ENCODE results near the gene APOBEC3A. TPM values are rescaled to one million over a fixed set of nuclear protein-coding genes. Genes with fewer than 3 reads are reported as not detected.
"Not testable (repeated sequence)": the region's sequence is repeated elsewhere in the genome, so short reads cannot be mapped to it uniquely, and the experiment has no call there.

APOBEC3A gene
- total and polyA plus RNA-seq, 4 experiments from 2014 or later: not detected

GRCh38 chr22:38997518-38997917 lies 40.1 kb downstream of the APOBEC3A start:
- POLR2A ChIA-PET (ENCODE audit: partially characterized antibody): no interaction called here
- DNase-seq: no peak

GRCh38 chr22:39003165-39003638 lies 45.8 kb downstream of the APOBEC3A start:
- POLR2A ChIA-PET (ENCODE audit: partially characterized antibody): interaction anchor here (0.6 to 2.4 kb wide), 12 partner anchors 11 to 1635 kb away, joined by 3 to 32 read pairs (median 6); partner anchors contain the start of genes APOBEC3C and CBX6
- intact Hi-C loops (cut with micrococcal nuclease): loop anchor here (1.0 to 2.0 kb wide), 5 partner anchors 18 to 234 kb away; no protein-coding TSS in a partner anchor
- Histone ChIP-seq H3K4me1 (ENCODE audit: insufficient read depth, low read length) (peaks cover 16% of the 10 kb centered on the region), H3K27me3 (ENCODE audit: insufficient read depth, low read length) (no peaks in the 10 kb centered on the region), H3K27ac (ENCODE audit: low read depth, low read length) (no peak overlapping the region), H3K4me3 (ENCODE audit: low read length in 2 of 2) (no peak overlapping the region), H3K36me3 (ENCODE audit: insufficient read depth, low read length) (no peaks in the 10 kb centered on the region), H3K9me3 (ENCODE audit: control insufficient read depth in 1 of 2, low read length in 2 of 2) (no peaks in the 10 kb centered on the region)
- peak overlapping the region in 2 of 8 donors; percentile 5 to 8 for H3K4me3 Mint-ChIP-seq
- DNase-seq: peak; percentile 75 to 82 (median 76)
- no peaks in the 10 kb centered on the region for H3K36me3 Mint-ChIP-seq
- CTCF ChIA-PET (ENCODE audit: partially characterized antibody): interaction anchor here (0.6 to 9.0 kb wide), 39 partner anchors 10 to 951 kb away, joined by 3 to 168 read pairs (median 4); partner anchors contain the start of gene CBX6
- peaks cover 0 to 4% (median under 1%) of the 10 kb centered on the region in 8 donors for H3K9me3 Mint-ChIP-seq
- H3K27me3 Mint-ChIP-seq: no peaks in the 10 kb centered on the region
- peak overlapping the region; percentile 15 to 84 (median 60) for H3K27ac Mint-ChIP-seq
- peaks cover 8 to 14% (median 13%) of the 10 kb centered on the region in 4 donors for H3K4me1 Mint-ChIP-seq

More at GRCh38 chr22:38997518-38997917, 40.1 kb downstream of the APOBEC3A start:
- H3K27ac Mint-ChIP-seq: no peak overlapping the region
- intact Hi-C loops (cut with micrococcal nuclease): no loop called here
- H3K4me3 Mint-ChIP-seq: no peak overlapping the region
- Histone ChIP-seq H3K27ac (ENCODE audit: low read depth, low read length) (no peak overlapping the region), H3K4me3 (ENCODE audit: low read length in 2 of 2) (no peak overlapping the region), H3K36me3 (ENCODE audit: insufficient read depth, low read length) (no peaks in the 10 kb centered on the region), H3K27me3 (ENCODE audit: insufficient read depth, low read length) (no peaks in the 10 kb centered on the region), H3K4me1 (ENCODE audit: insufficient read depth, low read length) (peaks cover 5% of the 10 kb centered on the region), H3K9me3 (ENCODE audit: control insufficient read depth in 1 of 2, low read length in 2 of 2) (no peaks in the 10 kb centered on the region)
- H3K9me3 Mint-ChIP-seq: peaks cover 0 to 5% (median 2%) of the 10 kb centered on the region in 8 donors
- CTCF ChIA-PET (ENCODE audit: partially characterized antibody): interaction anchor here (2.7 kb wide), 1 partner anchor 128 kb away, joined by 12 read pairs; no protein-coding TSS in a partner anchor
- no peaks in the 10 kb centered on the region for H3K36me3 Mint-ChIP-seq
- peaks cover 0 to 2% of the 10 kb centered on the region in 2 donors for H3K27me3 Mint-ChIP-seq
- peaks cover 4 to 15% (median 6%) of the 10 kb centered on the region in 4 donors for H3K4me1 Mint-ChIP-seq

GRCh38 chr22:39007177-39007576 lies 49.8 kb downstream of the APOBEC3A start:
- intact Hi-C loops (cut with micrococcal nuclease): loop anchor here (1.0 to 2.0 kb wide), 4 partner anchors 111 to 312 kb away; partner anchors contain the start of gene RPL3
- POLR2A ChIA-PET (ENCODE audit: partially characterized antibody): interaction anchor here (0.9 to 1.7 kb wide), 4 partner anchors 25 to 253 kb away, joined by 3 read pairs; partner anchors contain the start of genes APOBEC3B and CBX6

GRCh38 chr22:39008271-39008850 lies 51.0 kb downstream of the APOBEC3A start:
- peaks cover 14% of the 10 kb centered on the region for H3K4me1 ChIP-seq (ENCODE audit: insufficient read depth, low read length)
- H3K36me3 Mint-ChIP-seq; DNase-seq; H3K4me3 Mint-ChIP-seq; H3K36me3 ChIP-seq (ENCODE audit: insufficient read depth, low read length); H3K27me3 Mint-ChIP-seq; H3K9me3 ChIP-seq (ENCODE audit: control insufficient read depth in 1 of 2, low read length in 2 of 2); H3K4me3 ChIP-seq (ENCODE audit: low read length in 2 of 2); intact Hi-C loops (cut with micrococcal nuclease); H3K9me3 Mint-ChIP-seq; H3K27ac ChIP-seq (ENCODE audit: low read depth, low read length); H3K27me3 ChIP-seq (ENCODE audit: insufficient read depth, low read length): not testable (repeated sequence)
- H3K27ac Mint-ChIP-seq: peak overlapping the region in 1 of 7 donors; percentile 46
- ChIA-PET CTCF (ENCODE audit: partially characterized antibody) (interaction anchor here (0.7 to 9.0 kb wide), 6 partner anchors 83 to 537 kb away, joined by 3 to 168 read pairs (median 3); partner anchors contain the start of gene CBX6), POLR2A (ENCODE audit: partially characterized antibody) (interaction anchor here (0.6 kb wide), 1 partner anchor 97 kb away, joined by 4 read pairs; no protein-coding TSS in a partner anchor)
- H3K4me1 Mint-ChIP-seq: peaks cover 16 to 31% (median 23%) of the 10 kb centered on the region in 4 donors

More at GRCh38 chr22:39007177-39007576, 49.8 kb downstream of the APOBEC3A start:
- Histone ChIP-seq H3K36me3 (ENCODE audit: insufficient read depth, low read length) (no peaks in the 10 kb centered on the region), H3K4me3 (ENCODE audit: low read length in 2 of 2) (no peak overlapping the region), H3K9me3 (ENCODE audit: control insufficient read depth in 1 of 2, low read length in 2 of 2) (no peaks in the 10 kb centered on the region), H3K4me1 (ENCODE audit: insufficient read depth, low read length) (peaks cover 14% of the 10 kb centered on the region), H3K27me3 (ENCODE audit: insufficient read depth, low read length) (no peaks in the 10 kb centered on the region), H3K27ac (ENCODE audit: low read depth, low read length) (no peak overlapping the region)
- CTCF ChIA-PET (ENCODE audit: partially characterized antibody): interaction anchor here (0.7 to 9.0 kb wide), 16 partner anchors 8 to 309 kb away, joined by 3 to 168 read pairs (median 4); partner anchors contain the start of gene CBX6
- Mint-ChIP-seq H3K27ac (peak overlapping the region in 1 of 7 donors; percentile 53), H3K4me1 (peaks cover 11 to 32% (median 21%) of the 10 kb centered on the region in 4 donors), H3K36me3 (no peaks in the 10 kb centered on the region), H3K4me3 (no peak overlapping the region), H3K9me3 (peaks cover 0 to 3% (median 0%) of the 10 kb centered on the region in 8 donors), H3K27me3 (no peaks in the 10 kb centered on the region)
- DNase-seq: no peak

GRCh38 chr22:39010946-39011345 lies 53.5 kb downstream of the APOBEC3A start:
- POLR2A ChIA-PET (ENCODE audit: partially characterized antibody): interaction anchor here (0.6 kb wide), 1 partner anchor 108 kb away, joined by 3 read pairs; no protein-coding TSS in a partner anchor
- H3K9me3 Mint-ChIP-seq: peaks cover 0 to 3% (median 0%) of the 10 kb centered on the region in 8 donors
- Histone ChIP-seq H3K4me3 (ENCODE audit: low read length in 2 of 2) (no peak overlapping the region), H3K4me1 (ENCODE audit: insufficient read depth, low read length) (peaks cover 32% of the 10 kb centered on the region), H3K27ac (ENCODE audit: low read depth, low read length) (no peak overlapping the region), H3K36me3 (ENCODE audit: insufficient read depth, low read length) (no peaks in the 10 kb centered on the region), H3K27me3 (ENCODE audit: insufficient read depth, low read length) (no peaks in the 10 kb centered on the region), H3K9me3 (ENCODE audit: control insufficient read depth in 1 of 2, low read length in 2 of 2) (no peaks in the 10 kb centered on the region)
- no peaks in the 10 kb centered on the region for H3K27me3 Mint-ChIP-seq
- H3K4me3 Mint-ChIP-seq: peak overlapping the region in 4 of 8 donors; percentile 9 to 57 (median 20)
- no peak for DNase-seq
- H3K4me1 Mint-ChIP-seq: peaks cover 20 to 47% (median 36%) of the 10 kb centered on the region in 4 donors
- intact Hi-C loops (cut with micrococcal nuclease): no loop called here
- CTCF ChIA-PET (ENCODE audit: partially characterized antibody): interaction anchor here (0.6 to 9.0 kb wide), 3 partner anchors 110 to 358 kb away, joined by 3 to 101 read pairs (median 7); no protein-coding TSS in a partner anchor
- H3K27ac Mint-ChIP-seq: peak overlapping the region in 4 of 7 donors; percentile 13 to 79 (median 24)
- peaks cover 0 to 9% of the 10 kb centered on the region in 2 donors for H3K36me3 Mint-ChIP-seq

Other genes with a start within 250 kb of the APOBEC3A start
- gene SUN2, start 201.6 kb upstream of the APOBEC3A start, total RNA-seq: 1,000 to 10,000 TPM in 1 of 2 experiments, 100 to 1,000 TPM in 1; 988 to 1,004 TPM
- 100 to 1,000 TPM; 323 to 643 TPM for gene SUN2, start 201.6 kb upstream of the APOBEC3A start, polyA plus RNA-seq
- 1 to 10 TPM; 8.6 to 9.6 TPM for gene DNAL4, start 163.5 kb upstream of the APOBEC3A start, total RNA-seq
- 10 to 100 TPM; 11.1 to 13.3 TPM for gene DNAL4, start 163.5 kb upstream of the APOBEC3A start, polyA plus RNA-seq
- gene NPTXR, start 113.6 kb upstream of the APOBEC3A start, total RNA-seq: 1 to 10 TPM; 8.6 to 9.0 TPM
- gene NPTXR, start 113.6 kb upstream of the APOBEC3A start, polyA plus RNA-seq: under 1 TPM; 0.31 to 0.61 TPM
- 10 to 100 TPM; 85.0 to 88.0 TPM for gene CBX6, start 85.4 kb upstream of the APOBEC3A start, total RNA-seq
- 10 to 100 TPM in 1 of 2 donors, 1 to 10 TPM in 1; 4.1 to 10.9 TPM for gene CBX6, start 85.4 kb upstream of the APOBEC3A start, polyA plus RNA-seq
- gene APOBEC3B, start 24.7 kb downstream of the APOBEC3A start, total RNA-seq: under 1 TPM; 0.32 to 0.64 TPM
- 1 to 10 TPM in 1 of 2 donors, under 1 TPM in 1; 0.31 to 1.3 TPM for gene APOBEC3B, start 24.7 kb downstream of the APOBEC3A start, polyA plus RNA-seq
- gene APOBEC3C, start 56.6 kb downstream of the APOBEC3A start, total RNA-seq: 10 to 100 TPM; 42.4 to 43.8 TPM
- 100 to 1,000 TPM; 109 to 135 TPM for gene APOBEC3C, start 56.6 kb downstream of the APOBEC3A start, polyA plus RNA-seq
- gene APOBEC3D, start 63.5 kb downstream of the APOBEC3A start, total RNA-seq: 10 to 100 TPM; 35.1 to 41.9 TPM
- gene APOBEC3D, start 63.5 kb downstream of the APOBEC3A start, polyA plus RNA-seq: 10 to 100 TPM in 1 of 2 donors, 1 to 10 TPM in 1; 4.6 to 16.1 TPM
- 10 to 100 TPM; 18.3 to 18.4 TPM for gene APOBEC3F, start 83.3 kb downstream of the APOBEC3A start, total RNA-seq
- gene APOBEC3F, start 83.3 kb downstream of the APOBEC3A start, polyA plus RNA-seq: 10 to 100 TPM in 1 of 2 donors, 1 to 10 TPM in 1; 3.3 to 15.4 TPM
- gene APOBEC3G, start 119.7 kb downstream of the APOBEC3A start, total RNA-seq: 10 to 100 TPM; 44.5 to 47.5 TPM
- 100 to 1,000 TPM in 1 of 2 donors, 10 to 100 TPM in 1; 98.5 to 110 TPM for gene APOBEC3G, start 119.7 kb downstream of the APOBEC3A start, polyA plus RNA-seq
- gene APOBEC3H, start 139.6 kb downstream of the APOBEC3A start, total RNA-seq: 1 to 10 TPM; 7.5 to 8.5 TPM
- 1 to 10 TPM; 5.7 to 6.2 TPM for gene APOBEC3H, start 139.6 kb downstream of the APOBEC3A start, polyA plus RNA-seq
- gene CBX7, start 195.1 kb downstream of the APOBEC3A start, total RNA-seq: 100 to 1,000 TPM; 181 to 198 TPM
- 10 to 100 TPM; 22.8 to 38.8 TPM for gene CBX7, start 195.1 kb downstream of the APOBEC3A start, polyA plus RNA-seq

Data from CD4-positive, alpha-beta memory T cell (primary cell).